ENCODE measurements around the gene HPSE2.

The HPSE2 gene

DNA sequence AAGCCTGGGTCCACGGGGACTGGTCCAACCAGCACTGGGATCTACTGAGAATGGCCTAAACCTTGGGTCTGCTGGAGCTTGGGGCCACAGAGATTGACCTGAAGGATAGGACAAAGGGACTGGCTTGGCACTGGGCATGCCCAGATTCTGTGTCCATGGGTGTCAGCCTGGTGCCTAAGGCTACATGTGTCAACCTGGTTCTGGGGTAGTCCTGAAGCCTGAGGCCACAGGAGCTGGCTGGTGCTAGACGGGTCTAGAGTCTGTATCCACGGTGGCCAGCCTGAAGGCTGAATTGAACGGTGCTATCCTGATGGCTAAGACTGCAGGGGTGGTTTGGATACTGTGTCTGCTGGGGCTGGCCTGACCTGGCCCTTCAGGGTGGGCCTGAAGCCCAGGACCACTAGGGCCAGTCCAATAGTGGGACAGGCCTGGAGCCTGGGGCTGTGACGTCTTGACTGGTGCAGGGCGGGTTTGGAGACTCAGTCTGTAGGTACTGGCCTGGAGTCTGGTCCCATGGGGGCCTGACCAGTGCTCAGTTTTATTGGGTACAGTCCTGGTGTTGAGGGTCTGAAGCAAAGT lies 636.5 kb downstream of the HPSE2 start:
- DNase-seq (ENCODE audit: insufficient read length, low spot score) (no peak), FAIRE-seq (no peak)
- TF ChIP-seq POLR2AphosphoS5 (IDR thresholded peaks at IDR 0.05; ENCODE audit: low read depth, low read length) (no peak), PAX5 (IDR thresholded peaks at IDR 0.05; ENCODE audit: insufficient read depth, low read length, severe bottlenecking) (no peak), POU2F2 (IDR thresholded peaks at IDR 0.05; ENCODE audit: low read depth, low read length) (no peak), TAF1 (IDR thresholded peaks at IDR 0.05; ENCODE audit: low read depth, low read length) (no peak), POLR2A (IDR thresholded peaks at IDR 0.05; ENCODE audit: low read depth, low read length) (no peak), SPI1 (IDR thresholded peaks at IDR 0.05; ENCODE audit: low read depth, low read length) (no peak)

- no peak for DNase-seq (ENCODE audit: insufficient read length, low spot score)
- TF ChIP-seq TAF1 (IDR thresholded peaks at IDR 0.05; ENCODE audit: low read depth, low read length) (no peak), POU2F2 (IDR thresholded peaks at IDR 0.05; ENCODE audit: low read depth, low read length) (no peak), POLR2AphosphoS5 (IDR thresholded peaks at IDR 0.05; ENCODE audit: low read depth, low read length) (no peak), SPI1 (IDR thresholded peaks at IDR 0.05; ENCODE audit: low read depth, low read length) (no peak), PAX5 (IDR thresholded peaks at IDR 0.05; ENCODE audit: insufficient read depth, low read length, severe bottlenecking) (no peak), POLR2A (IDR thresholded peaks at IDR 0.05; ENCODE audit: low read depth, low read length) (no peak)
- FAIRE-seq, result no peak
Observed at GRCh38 chr10:98596404-98596803, 639.2 kb downstream of the HPSE2 start.

DNA sequence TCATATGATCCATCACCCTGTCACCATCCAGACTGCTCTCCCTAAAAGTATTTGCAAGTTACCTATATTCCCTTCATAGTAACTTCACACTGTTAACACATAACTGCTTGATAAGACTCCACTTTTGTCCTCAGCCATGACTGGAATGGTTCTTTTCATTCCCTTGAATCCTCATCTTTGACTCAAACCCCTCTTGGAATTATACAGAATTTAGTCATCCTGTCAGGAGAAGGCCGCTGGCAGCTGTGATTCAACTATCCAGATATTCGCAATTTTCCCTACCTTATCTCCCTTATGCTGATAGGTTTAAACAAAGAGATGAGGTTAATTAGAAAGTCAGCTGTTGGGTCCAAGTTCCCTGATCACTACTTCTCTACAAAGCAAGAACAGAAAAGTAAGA lies 646.0 kb downstream of the HPSE2 start:
- TF ChIP-seq POLR2A (IDR thresholded peaks at IDR 0.05; ENCODE audit: low read depth, low read length) (no peak), PAX5 (IDR thresholded peaks at IDR 0.05; ENCODE audit: insufficient read depth, low read length, severe bottlenecking) (no peak), POLR2AphosphoS5 (IDR thresholded peaks at IDR 0.05; ENCODE audit: low read depth, low read length) (no peak), SPI1 (IDR thresholded peaks at IDR 0.05; ENCODE audit: low read depth, low read length) (no peak), TAF1 (IDR thresholded peaks at IDR 0.05; ENCODE audit: low read depth, low read length) (no peak), POU2F2 (IDR thresholded peaks at IDR 0.05; ENCODE audit: low read depth, low read length) (no peak)
- no peak for FAIRE-seq
- no peak for DNase-seq (ENCODE audit: insufficient read length, low spot score)

DNA sequence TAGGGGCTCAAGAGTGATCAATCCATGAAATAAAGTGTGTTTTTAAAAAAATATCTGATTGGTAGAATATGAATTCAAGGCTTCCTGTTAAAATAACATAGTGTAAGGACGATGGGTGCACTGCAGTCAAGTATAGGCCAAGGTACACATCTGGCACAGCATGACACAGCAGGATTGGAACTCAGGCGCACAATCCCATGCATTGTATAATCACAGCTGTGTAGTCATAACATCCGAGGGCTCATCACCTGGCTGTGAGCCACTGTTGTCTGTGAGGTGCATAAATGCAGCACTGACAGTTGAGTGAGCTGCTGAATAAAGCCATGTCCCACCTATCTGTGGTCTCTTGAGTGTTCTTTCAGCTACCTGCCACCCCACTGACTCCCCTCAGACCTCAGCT lies 646.6 kb downstream of the HPSE2 start:
- FAIRE-seq (no peak), DNase-seq (ENCODE audit: insufficient read length, low spot score) (no peak)
- TF ChIP-seq PAX5 (IDR thresholded peaks at IDR 0.05; ENCODE audit: insufficient read depth, low read length, severe bottlenecking) (no peak), POLR2AphosphoS5 (IDR thresholded peaks at IDR 0.05; ENCODE audit: low read depth, low read length) (no peak), SPI1 (IDR thresholded peaks at IDR 0.05; ENCODE audit: low read depth, low read length) (no peak), POU2F2 (IDR thresholded peaks at IDR 0.05; ENCODE audit: low read depth, low read length) (no peak)

- TF ChIP-seq PAX5 (IDR thresholded peaks at IDR 0.05; ENCODE audit: insufficient read depth, low read length, severe bottlenecking) (no peak), TAF1 (IDR thresholded peaks at IDR 0.05; ENCODE audit: low read depth, low read length) (no peak), POLR2A (IDR thresholded peaks at IDR 0.05; ENCODE audit: low read depth, low read length) (no peak), POLR2AphosphoS5 (IDR thresholded peaks at IDR 0.05; ENCODE audit: low read depth, low read length) (no peak), POU2F2 (IDR thresholded peaks at IDR 0.05; ENCODE audit: low read depth, low read length) (no peak), SPI1 (IDR thresholded peaks at IDR 0.05; ENCODE audit: low read depth, low read length) (no peak)
- FAIRE-seq (no peak), DNase-seq (ENCODE audit: insufficient read length, low spot score) (no peak)
Observed at GRCh38 chr10:98587156-98587837, 648.4 kb downstream of the HPSE2 start.

DNA sequence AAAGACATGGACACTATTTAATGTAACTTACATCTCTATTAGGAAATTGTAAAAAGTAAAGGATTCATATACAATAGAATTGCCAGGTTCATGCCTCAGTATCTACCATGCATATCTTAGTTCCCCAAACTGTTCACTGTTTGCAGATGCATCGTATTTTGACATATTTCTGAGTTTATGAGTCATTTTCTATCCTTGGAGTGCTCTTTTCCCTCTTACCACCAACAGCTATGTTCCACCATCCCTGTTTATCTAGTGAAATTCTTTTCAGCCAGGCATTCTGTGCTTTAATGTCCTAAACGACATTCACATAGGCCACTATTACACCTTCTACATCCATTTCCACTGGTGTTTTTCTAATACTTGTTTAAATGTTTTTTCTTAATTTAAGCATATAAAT lies 649.6 kb downstream of the HPSE2 start:
- no peak for DNase-seq (ENCODE audit: insufficient read length, low spot score)
- TF ChIP-seq SPI1 (IDR thresholded peaks at IDR 0.05; ENCODE audit: low read depth, low read length), result no peak
- no peak for TF ChIP-seq POU2F2 (IDR thresholded peaks at IDR 0.05; ENCODE audit: low read depth, low read length)
- no peak for TF ChIP-seq POLR2AphosphoS5 (IDR thresholded peaks at IDR 0.05; ENCODE audit: low read depth, low read length)
- TF ChIP-seq PAX5 (IDR thresholded peaks at IDR 0.05; ENCODE audit: insufficient read depth, low read length, severe bottlenecking), result no peak
- TF ChIP-seq POLR2A (IDR thresholded peaks at IDR 0.05; ENCODE audit: low read depth, low read length), result no peak
- TF ChIP-seq TAF1 (IDR thresholded peaks at IDR 0.05; ENCODE audit: low read depth, low read length), result no peak
- no peak for FAIRE-seq

DNA sequence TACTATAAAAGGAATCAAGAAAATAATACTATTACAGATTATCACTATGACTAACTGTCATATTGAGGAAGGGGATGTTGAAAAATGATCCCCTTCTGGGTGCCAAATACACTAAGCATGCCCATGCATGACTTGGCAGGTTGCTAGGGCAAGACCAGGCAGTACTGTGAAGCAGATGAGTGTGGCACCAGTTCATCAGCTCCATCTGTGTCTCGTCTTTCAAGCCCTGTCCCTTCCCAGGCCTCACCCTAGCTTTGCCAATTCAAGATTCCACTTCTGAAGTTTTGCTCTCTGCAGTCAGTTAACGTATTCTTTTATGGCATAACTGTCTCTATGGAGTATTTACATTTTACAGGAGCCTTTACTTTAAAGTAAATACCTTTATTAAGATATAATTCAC lies 653.3 kb downstream of the HPSE2 start:
- no peak for DNase-seq (ENCODE audit: insufficient read length, low spot score)
- no peak for FAIRE-seq
- no peak for TF ChIP-seq PAX5 (IDR thresholded peaks at IDR 0.05; ENCODE audit: insufficient read depth, low read length, severe bottlenecking)
- no peak for TF ChIP-seq POU2F2 (IDR thresholded peaks at IDR 0.05; ENCODE audit: low read depth, low read length)
- TF ChIP-seq POLR2AphosphoS5 (IDR thresholded peaks at IDR 0.05; ENCODE audit: low read depth, low read length), result no peak
- TF ChIP-seq TAF1 (IDR thresholded peaks at IDR 0.05; ENCODE audit: low read depth, low read length), result no peak
- no peak for TF ChIP-seq SPI1 (IDR thresholded peaks at IDR 0.05; ENCODE audit: low read depth, low read length)
- no peak for TF ChIP-seq POLR2A (IDR thresholded peaks at IDR 0.05; ENCODE audit: low read depth, low read length)

DNA sequence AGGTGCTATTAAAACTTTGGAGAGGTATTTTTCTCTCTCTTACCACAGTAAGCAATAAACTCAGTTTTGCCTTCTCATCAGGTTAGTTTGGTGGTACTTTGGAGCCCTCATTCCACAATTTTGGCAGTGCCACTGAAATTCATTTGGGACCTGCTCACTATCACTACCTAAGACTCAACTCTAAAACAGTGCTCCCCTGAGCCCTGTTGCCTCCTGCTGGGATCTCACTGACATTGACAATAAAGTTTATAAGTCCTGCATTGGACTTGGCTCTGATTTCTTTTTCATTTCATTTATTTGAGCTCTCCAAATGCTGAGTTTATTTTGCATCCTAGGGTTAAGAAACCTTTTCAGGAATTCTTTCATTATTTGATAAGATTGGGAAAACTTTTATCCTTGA lies 658.1 kb downstream of the HPSE2 start:
- no peak for TF ChIP-seq TAF1 (IDR thresholded peaks at IDR 0.05; ENCODE audit: low read depth, low read length)
- no peak for TF ChIP-seq POLR2AphosphoS5 (IDR thresholded peaks at IDR 0.05; ENCODE audit: low read depth, low read length)
- no peak for TF ChIP-seq POU2F2 (IDR thresholded peaks at IDR 0.05; ENCODE audit: low read depth, low read length)
- no peak for TF ChIP-seq POLR2A (IDR thresholded peaks at IDR 0.05; ENCODE audit: low read depth, low read length)
- no peak for TF ChIP-seq SPI1 (IDR thresholded peaks at IDR 0.05; ENCODE audit: low read depth, low read length)
- no peak for TF ChIP-seq PAX5 (IDR thresholded peaks at IDR 0.05; ENCODE audit: insufficient read depth, low read length, severe bottlenecking)
- FAIRE-seq (no peak), DNase-seq (ENCODE audit: insufficient read length, low spot score) (no peak)

GRCh38 chr10:98577168-98577567 lies 658.5 kb downstream of the HPSE2 start:
- FAIRE-seq, result no peak

More at GRCh38 chr10:98577168-98577567, 658.5 kb downstream of the HPSE2 start:
- DNase-seq (ENCODE audit: insufficient read length, low spot score), result no peak
- TF ChIP-seq TAF1 (IDR thresholded peaks at IDR 0.05; ENCODE audit: low read depth, low read length) (no peak), SPI1 (IDR thresholded peaks at IDR 0.05; ENCODE audit: low read depth, low read length) (no peak), PAX5 (IDR thresholded peaks at IDR 0.05; ENCODE audit: insufficient read depth, low read length, severe bottlenecking) (no peak), POLR2AphosphoS5 (IDR thresholded peaks at IDR 0.05; ENCODE audit: low read depth, low read length) (no peak), POLR2A (IDR thresholded peaks at IDR 0.05; ENCODE audit: low read depth, low read length) (no peak), POU2F2 (IDR thresholded peaks at IDR 0.05; ENCODE audit: low read depth, low read length) (no peak)

Data from GM12891 (cell line).